GM12878 (cell line): Measurements from ENCODE around the gene SLX4IP. TPM values are rescaled to one million over a fixed set of nuclear protein-coding genes. Genes with fewer than 3 reads are reported as not detected.
A peak's percentile ranks its signal among the peaks of the same experiment; 100 is the strongest.

ENCODE experiments used
- ASH2L ChIP-seq: fragments of 300-600, 200-600 bp; sonication (generic); IDR thresholded peaks from 2 replicates; pipeline ENCODE4 v1.6.1; 2017; ENCODE audit warnings: low read depth, mild to moderate bottlenecking, borderline replicate concordance
- BRCA1 ChIP-seq: IDR thresholded peaks from 2 replicates; pipeline ENCODE4 v1.6.1; 2011; ENCODE audit warnings: low read depth, low read length, improper control_type of control experiment
- CBFB ChIP-seq: IDR thresholded peaks from 2 replicates; pipeline ENCODE4 v1.6.1; 2016; ENCODE audit warnings: antibody characterized with exemption, low read depth
- CEBPB ChIP-seq, 2 experiments: fragments of 150-350 bp in 1 of 2; IDR thresholded peaks; 2 replicates each; pipeline ENCODE4 v1.6.1; 2012 to 2014; ENCODE audit warnings: low read depth in 2 of 2, low read length in 2 of 2, borderline replicate concordance in 1 of 2, inconsistent platforms in 1 of 2
- CHD1 ChIP-seq: IDR thresholded peaks from 2 replicates; pipeline ENCODE4 v1.6.1; 2012; ENCODE audit warnings: low read depth, low read length, improper control_type of control experiment
- EP300 ChIP-seq, 2 experiments: fragments of 150-350 bp in 1 of 2; IDR thresholded peaks; 2 replicates each; pipeline ENCODE4 v1.6.1; 2011 to 2012; ENCODE audit warnings: low read depth in 2 of 2, low read length in 2 of 2, borderline replicate concordance in 1 of 2, improper control_type of control experiment in 1 of 2, inconsistent platforms in 1 of 2; ENCODE audit not compliant: control insufficient read depth in 1 of 2
- ETV6 ChIP-seq, 2 experiments: fragments of 450-650 bp in 1 of 2; IDR thresholded peaks in 1 of 2; conservative IDR thresholded peaks in 1 of 2; 2 replicates each; pipeline ENCODE4 v1.6.1; 2014; ENCODE audit warnings: antibody characterized with exemption in 1 of 2, borderline replicate concordance in 1 of 2, low read depth in 1 of 2, mild to moderate bottlenecking in 1 of 2, moderate library complexity in 1 of 2
- FOXM1 ChIP-seq: IDR thresholded peaks from 2 replicates; pipeline ENCODE4 v1.6.1; 2012; ENCODE audit warnings: low read depth, mild to moderate bottlenecking, inconsistent platforms, low read length, moderate library complexity
- HDGF ChIP-seq: fragments of 450-650 bp; IDR thresholded peaks from 2 replicates; pipeline ENCODE4 v1.6.1; 2016; ENCODE audit warnings: antibody characterized with exemption
- JUNB ChIP-seq: IDR thresholded peaks from 2 replicates; pipeline ENCODE4 v1.6.1; 2016; ENCODE audit warnings: antibody characterized with exemption, mild to moderate bottlenecking
- KLF5 ChIP-seq: fragments of 450-650 bp; IDR thresholded peaks from 2 replicates; pipeline ENCODE4 v1.6.1; 2014; ENCODE audit warnings: mild to moderate bottlenecking; ENCODE audit not compliant: partially characterized antibody
- NFIC ChIP-seq: IDR thresholded peaks from 2 replicates; pipeline ENCODE4 v1.6.1; 2012; ENCODE audit warnings: low read depth, mild to moderate bottlenecking, inconsistent platforms, low read length, moderate library complexity
- NFXL1 ChIP-seq: fragments of 450-650 bp; IDR thresholded peaks from 2 replicates; pipeline ENCODE4 v1.6.1; 2017; ENCODE audit warnings: antibody characterized with exemption, mild to moderate bottlenecking, borderline replicate concordance
- NKRF ChIP-seq: fragments of 450-650 bp; conservative IDR thresholded peaks from 2 replicates; pipeline ENCODE4 v1.6.1; 2017; ENCODE audit warnings: mild to moderate bottlenecking, moderate library complexity
- NR2F1 ChIP-seq: fragments of 450-650 bp; conservative IDR thresholded peaks from 2 replicates; pipeline ENCODE4 v1.6.1; 2017; ENCODE audit warnings: mild to moderate bottlenecking
- PML ChIP-seq: IDR thresholded peaks from 2 replicates; pipeline ENCODE4 v1.6.1; 2012; ENCODE audit warnings: low read length, inconsistent platforms
- RAD51 ChIP-seq: fragments of 450-650 bp; IDR thresholded peaks from 2 replicates; pipeline ENCODE4 v1.6.1; 2016; ENCODE audit warnings: moderate library complexity, mild to moderate bottlenecking, inconsistent platforms
- RCOR1 ChIP-seq: conservative IDR thresholded peaks from 2 replicates; pipeline ENCODE4 v1.6.1; 2012; ENCODE audit warnings: low read depth, low read length, improper control_type of control experiment
- SIX5 ChIP-seq: IDR thresholded peaks from 2 replicates; pipeline ENCODE4 v1.6.1; 2011; ENCODE audit warnings: mild to moderate bottlenecking, low read depth, low read length, moderate library complexity; ENCODE audit not compliant: severe bottlenecking
- SUPT20H ChIP-seq: IDR thresholded peaks from 2 replicates; pipeline ENCODE4 v1.6.1; 2011; ENCODE audit warnings: low read depth, mild to moderate bottlenecking, low read length, moderate library complexity, borderline replicate concordance; ENCODE audit not compliant: control insufficient read depth
- ZBTB33 ChIP-seq: fragments of 450-650 bp; IDR thresholded peaks from 2 replicates; pipeline ENCODE4 v1.6.1; 2017; ENCODE audit warnings: mild to moderate bottlenecking
- ZBTB4 ChIP-seq: fragments of 450-650 bp; formaldehyde crosslinking; IDR thresholded peaks from 2 replicates; pipeline ENCODE4 v1.4.0; 2022; ENCODE audit warnings: mild to moderate bottlenecking, moderate library complexity
- ZZZ3 ChIP-seq: IDR thresholded peaks from 2 replicates; pipeline ENCODE4 v1.6.1; 2011; ENCODE audit warnings: low read depth; ENCODE audit not compliant: control insufficient read depth, insufficient read length
- polyA plus RNA-seq, 11 experiments: library from polyadenylated mRNA; depleted of rRNA in 4 of 11; unstranded in 6 of 11; stranded (reverse) in 5 of 11; fragments of >200 nt; fragmentation: Nextera tagmentation in 4 of 11; fragmentation: Illumina TruSeq in 1 of 11; extraction: Ambion mirVana in 4 of 11; extraction: Trizol in 1 of 11; gene quantifications; 1 replicate in 1 of 11; 2 replicates in 10 of 11; pipeline versions ENCODE4 v1.2.1 to v1.2.3, GENCODE V29; 2011 to 2016; ENCODE audit warnings: inconsistent platforms in 2 of 11, missing spikeins in 2 of 11, low read depth in 1 of 11
- total RNA-seq, 4 experiments: library from RNA; depleted of rRNA in 3 of 4; stranded (reverse); fragments of >200 nt in 3 of 4; fragmentation: Illumina TruSeq in 1 of 4; extraction: Trizol in 1 of 4; gene quantifications; 2 replicates each; pipeline versions ENCODE4 v1.2.1 to v1.2.3, GENCODE V29; 2013 to 2021
- TF ChIP-seq, protein P1 (sequence below): IDR thresholded peaks from 2 replicates; pipeline ENCODE4 v1.6.1; 2012; ENCODE audit warnings: low read depth, low read length, improper control_type of control experiment

SLX4IP gene
- total and polyA plus RNA-seq, 10 of the 15 experiments (the other 5 are each of a cell fraction or from before 2014, with no cell fraction given): 2.2 to 11.0 (median 6.3) TPM

DNA sequence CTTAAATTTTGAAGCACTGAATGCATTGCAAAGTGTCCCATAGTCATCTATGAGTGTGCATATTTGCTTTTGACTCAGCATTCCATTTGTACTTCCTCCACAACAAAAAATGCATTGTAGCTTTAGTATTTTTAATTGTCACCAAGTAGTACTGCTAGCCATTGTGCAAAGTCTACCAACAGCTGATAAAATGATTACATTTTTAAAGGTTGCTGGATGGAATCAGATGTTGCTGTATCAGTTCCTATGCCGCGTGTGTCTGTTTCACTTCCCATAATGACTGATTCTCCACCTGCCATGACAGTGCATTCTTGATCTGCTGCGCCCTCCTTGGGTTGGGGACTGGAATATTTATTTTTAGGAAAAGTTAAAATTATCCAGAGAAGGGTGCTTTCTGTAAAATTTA lies 41.2 kb downstream of the SLX4IP start (continued):
- TF ChIP-seq ASH2L (no peak), HDGF (no peak), ZBTB4 (no peak), CHD1 (no peak), SUPT20H (no peak), NR2F1 (no peak), KLF5 (no peak), ZBTB33 (no peak), FOXM1 (peak; percentile 72; the same call in 1 of the 2 replicates), RAD51 (no peak), ETV6 (conservative IDR thresholded peaks at IDR 0.05 in 1 of 2, IDR thresholded peaks at IDR 0.05 in 1 of 2; ENCODE audit: borderline replicate concordance in 1 of 2, low read depth in 1 of 2) (peak in 1 of 2 experiments; percentile 82; a peak in 2 of 4 replicates), NKRF (peak; percentile 48; the same call in 1 of the 2 replicates), CBFB (no peak), NFXL1 (no peak), BRCA1 (no peak), NFIC (peak; percentile 54; the same call in 1 of the 2 replicates), RCOR1 (no peak), ZZZ3 (no peak), CEBPB (IDR thresholded peaks at IDR 0.05; ENCODE audit: borderline replicate concordance in 1 of 2, low read depth in 2 of 2, low read length in 2 of 2) (no peak), EP300 (IDR thresholded peaks at IDR 0.05; ENCODE audit: borderline replicate concordance in 1 of 2, control insufficient read depth in 1 of 2, low read depth in 2 of 2, low read length in 2 of 2) (peak; percentile 74 to 90; a peak in 3 of 4 replicates), SIX5 (no peak), JUNB (peak; percentile 74), PML (no peak)
- TF ChIP-seq, protein P1, sequence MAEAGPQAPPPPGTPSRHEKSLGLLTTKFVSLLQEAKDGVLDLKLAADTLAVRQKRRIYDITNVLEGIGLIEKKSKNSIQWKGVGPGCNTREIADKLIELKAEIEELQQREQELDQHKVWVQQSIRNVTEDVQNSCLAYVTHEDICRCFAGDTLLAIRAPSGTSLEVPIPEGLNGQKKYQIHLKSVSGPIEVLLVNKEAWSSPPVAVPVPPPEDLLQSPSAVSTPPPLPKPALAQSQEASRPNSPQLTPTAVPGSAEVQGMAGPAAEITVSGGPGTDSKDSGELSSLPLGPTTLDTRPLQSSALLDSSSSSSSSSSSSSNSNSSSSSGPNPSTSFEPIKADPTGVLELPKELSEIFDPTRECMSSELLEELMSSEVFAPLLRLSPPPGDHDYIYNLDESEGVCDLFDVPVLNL: no peak
